ENCODE results near the gene E2F4. TPM values are rescaled to one million over a fixed set of nuclear protein-coding genes. Genes with fewer than 3 reads are reported as not detected.

The E2F4 gene
- total and polyA plus RNA-seq, 2 of the 13 experiments (the other 11 are each of a cell fraction or from before 2014, with no cell fraction given): 84.8 to 91.2 TPM

DNA sequence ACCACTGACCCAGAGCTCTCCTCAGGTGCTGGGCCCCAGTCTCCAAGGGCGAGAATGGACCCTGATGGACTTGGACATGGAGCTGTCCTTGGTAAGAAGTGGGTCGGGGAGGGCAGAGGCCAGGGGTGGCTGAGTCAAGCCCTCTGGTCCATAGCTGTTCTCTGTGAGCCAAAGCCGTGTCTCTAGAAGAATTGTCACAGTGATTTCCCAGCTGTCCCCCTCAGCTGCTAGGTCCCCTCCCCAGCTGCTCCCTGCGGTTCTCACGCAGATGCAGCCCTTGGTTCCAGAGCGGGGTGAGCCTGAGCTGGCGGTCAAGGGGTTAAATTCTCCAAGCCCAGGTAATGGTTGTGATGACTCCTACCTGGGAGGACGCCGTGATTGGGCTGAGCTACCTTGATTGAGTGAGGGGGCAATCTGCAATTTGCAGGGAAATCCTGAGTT is 22.9 kb upstream of the E2F4 start (continued):
- TF ChIP-seq, protein P1, sequence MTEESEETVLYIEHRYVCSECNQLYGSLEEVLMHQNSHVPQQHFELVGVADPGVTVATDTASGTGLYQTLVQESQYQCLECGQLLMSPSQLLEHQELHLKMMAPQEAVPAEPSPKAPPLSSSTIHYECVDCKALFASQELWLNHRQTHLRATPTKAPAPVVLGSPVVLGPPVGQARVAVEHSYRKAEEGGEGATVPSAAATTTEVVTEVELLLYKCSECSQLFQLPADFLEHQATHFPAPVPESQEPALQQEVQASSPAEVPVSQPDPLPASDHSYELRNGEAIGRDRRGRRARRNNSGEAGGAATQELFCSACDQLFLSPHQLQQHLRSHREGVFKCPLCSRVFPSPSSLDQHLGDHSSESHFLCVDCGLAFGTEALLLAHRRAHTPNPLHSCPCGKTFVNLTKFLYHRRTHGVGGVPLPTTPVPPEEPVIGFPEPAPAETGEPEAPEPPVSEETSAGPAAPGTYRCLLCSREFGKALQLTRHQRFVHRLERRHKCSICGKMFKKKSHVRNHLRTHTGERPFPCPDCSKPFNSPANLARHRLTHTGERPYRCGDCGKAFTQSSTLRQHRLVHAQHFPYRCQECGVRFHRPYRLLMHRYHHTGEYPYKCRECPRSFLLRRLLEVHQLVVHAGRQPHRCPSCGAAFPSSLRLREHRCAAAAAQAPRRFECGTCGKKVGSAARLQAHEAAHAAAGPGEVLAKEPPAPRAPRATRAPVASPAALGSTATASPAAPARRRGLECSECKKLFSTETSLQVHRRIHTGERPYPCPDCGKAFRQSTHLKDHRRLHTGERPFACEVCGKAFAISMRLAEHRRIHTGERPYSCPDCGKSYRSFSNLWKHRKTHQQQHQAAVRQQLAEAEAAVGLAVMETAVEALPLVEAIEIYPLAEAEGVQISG (CRISPR knock-in tag; IDR thresholded peaks at IDR 0.05): no peak
- TF ChIP-seq ZNF296 (CRISPR knock-in tag; conservative IDR thresholded peaks at IDR 0.05) (no peak), SIN3A (IDR thresholded peaks at IDR 0.05; ENCODE audit: borderline replicate concordance, low read depth, low read length) (no peak), ZNF331 (CRISPR knock-in tag; IDR thresholded peaks at IDR 0.05) (no peak), TP53 (CRISPR knock-in tag; conservative IDR thresholded peaks at IDR 0.05) (no peak), NFKB2 (CRISPR knock-in tag; IDR thresholded peaks at IDR 0.05; ENCODE audit: borderline replicate concordance) (peak; percentile 11; the same call in 1 of the 2 replicates), MIER2 (CRISPR knock-in tag; IDR thresholded peaks at IDR 0.05) (peak; percentile 89), TEAD2 (CRISPR knock-in tag; IDR thresholded peaks at IDR 0.05) (no peak), ARNT (IDR thresholded peaks at IDR 0.05) (no peak), MTA1 (CRISPR knock-in tag; IDR thresholded peaks at IDR 0.05; ENCODE audit: borderline replicate concordance) (no peak), KDM2A (CRISPR knock-in tag; IDR thresholded peaks at IDR 0.05; ENCODE audit: borderline replicate concordance, low read depth) (no peak), RXRA (CRISPR knock-in tag; IDR thresholded peaks at IDR 0.05) (no peak), ZNF446 (CRISPR knock-in tag; IDR thresholded peaks at IDR 0.05) (no peak), TBX2 (CRISPR knock-in tag; IDR thresholded peaks at IDR 0.05; ENCODE audit: borderline replicate concordance) (peak; percentile 28; the same call in 1 of the 2 replicates), ZNF816 (CRISPR knock-in tag; IDR thresholded peaks at IDR 0.05; ENCODE audit: borderline replicate concordance) (no peak), RARA (CRISPR knock-in tag; IDR thresholded peaks at IDR 0.05) (peak; percentile 23; the same call in 1 of the 2 replicates), SOX6 (IDR thresholded peaks at IDR 0.05) (no peak), SOX6 (CRISPR knock-in tag; IDR thresholded peaks at IDR 0.05) (no peak), MZF1 (CRISPR knock-in tag; IDR thresholded peaks at IDR 0.05; ENCODE audit: borderline replicate concordance) (no peak), ZBTB38 (CRISPR knock-in tag; IDR thresholded peaks at IDR 0.05) (0 out of 2 replicates have a peak, but pooled peaks have one; percentile 9), ZNF101 (CRISPR knock-in tag; IDR thresholded peaks at IDR 0.05; ENCODE audit: borderline replicate concordance, low read depth) (no peak), HOXA3 (CRISPR knock-in tag; IDR thresholded peaks at IDR 0.05) (no peak), ZNF776 (CRISPR knock-in tag; IDR thresholded peaks at IDR 0.05) (no peak)
- TF ChIP-seq, protein P2, sequence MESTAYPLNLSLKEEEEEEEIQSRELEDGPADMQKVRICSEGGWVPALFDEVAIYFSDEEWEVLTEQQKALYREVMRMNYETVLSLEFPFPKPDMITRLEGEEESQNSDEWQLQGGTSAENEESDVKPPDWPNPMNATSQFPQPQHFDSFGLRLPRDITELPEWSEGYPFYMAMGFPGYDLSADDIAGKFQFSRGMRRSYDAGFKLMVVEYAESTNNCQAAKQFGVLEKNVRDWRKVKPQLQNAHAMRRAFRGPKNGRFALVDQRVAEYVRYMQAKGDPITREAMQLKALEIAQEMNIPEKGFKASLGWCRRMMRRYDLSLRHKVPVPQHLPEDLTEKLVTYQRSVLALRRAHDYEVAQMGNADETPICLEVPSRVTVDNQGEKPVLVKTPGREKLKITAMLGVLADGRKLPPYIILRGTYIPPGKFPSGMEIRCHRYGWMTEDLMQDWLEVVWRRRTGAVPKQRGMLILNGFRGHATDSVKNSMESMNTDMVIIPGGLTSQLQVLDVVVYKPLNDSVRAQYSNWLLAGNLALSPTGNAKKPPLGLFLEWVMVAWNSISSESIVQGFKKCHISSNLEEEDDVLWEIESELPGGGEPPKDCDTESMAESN (CRISPR knock-in tag; conservative IDR thresholded peaks at IDR 0.05): no peak
- TF ChIP-seq, protein P3, sequence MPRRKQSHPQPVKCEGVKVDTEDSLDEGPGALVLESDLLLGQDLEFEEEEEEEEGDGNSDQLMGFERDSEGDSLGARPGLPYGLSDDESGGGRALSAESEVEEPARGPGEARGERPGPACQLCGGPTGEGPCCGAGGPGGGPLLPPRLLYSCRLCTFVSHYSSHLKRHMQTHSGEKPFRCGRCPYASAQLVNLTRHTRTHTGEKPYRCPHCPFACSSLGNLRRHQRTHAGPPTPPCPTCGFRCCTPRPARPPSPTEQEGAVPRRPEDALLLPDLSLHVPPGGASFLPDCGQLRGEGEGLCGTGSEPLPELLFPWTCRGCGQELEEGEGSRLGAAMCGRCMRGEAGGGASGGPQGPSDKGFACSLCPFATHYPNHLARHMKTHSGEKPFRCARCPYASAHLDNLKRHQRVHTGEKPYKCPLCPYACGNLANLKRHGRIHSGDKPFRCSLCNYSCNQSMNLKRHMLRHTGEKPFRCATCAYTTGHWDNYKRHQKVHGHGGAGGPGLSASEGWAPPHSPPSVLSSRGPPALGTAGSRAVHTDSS (CRISPR knock-in tag; conservative IDR thresholded peaks at IDR 0.05): no peak
